GM12878 (cell line): ENCODE measurements around the gene CCDC134. TPM values are rescaled to one million over a fixed set of nuclear protein-coding genes. Genes with fewer than 3 reads are reported as not detected.
A peak's percentile ranks its signal among the peaks of the same experiment; 100 is the strongest.

Experiments used
- ATF7 ChIP-seq: fragments of 450-650 bp; IDR thresholded peaks from 2 replicates; pipeline ENCODE4 v1.6.1; 2016; ENCODE audit warnings: low read depth, mild to moderate bottlenecking
- CEBPB ChIP-seq, 2 experiments: fragments of 150-350 bp in 1 of 2; IDR thresholded peaks; 2 replicates each; pipeline ENCODE4 v1.6.1; 2012 to 2014; ENCODE audit warnings: low read depth in 2 of 2, low read length in 2 of 2, borderline replicate concordance in 1 of 2, inconsistent platforms in 1 of 2
- CHD4 ChIP-seq: fragments of 200-600 bp; sonication (generic); IDR thresholded peaks from 2 replicates; pipeline ENCODE4 v1.6.1; 2016; ENCODE audit warnings: mild to moderate bottlenecking
- ESRRA ChIP-seq: IDR thresholded peaks from 2 replicates; pipeline ENCODE4 v1.6.1; 2012; ENCODE audit warnings: mild to moderate bottlenecking, low read length, improper control_type of control experiment
- ETV6 ChIP-seq, 2 experiments: fragments of 450-650 bp in 1 of 2; IDR thresholded peaks in 1 of 2; conservative IDR thresholded peaks in 1 of 2; 2 replicates each; pipeline ENCODE4 v1.6.1; 2014; ENCODE audit warnings: antibody characterized with exemption in 1 of 2, borderline replicate concordance in 1 of 2, low read depth in 1 of 2, mild to moderate bottlenecking in 1 of 2, moderate library complexity in 1 of 2
- FOXM1 ChIP-seq: IDR thresholded peaks from 2 replicates; pipeline ENCODE4 v1.6.1; 2012; ENCODE audit warnings: low read depth, mild to moderate bottlenecking, inconsistent platforms, low read length, moderate library complexity
- GABPA ChIP-seq: IDR thresholded peaks from 2 replicates; pipeline ENCODE4 v1.6.1; 2014; ENCODE audit warnings: antibody characterized with exemption, low read depth, mild to moderate bottlenecking, inconsistent platforms
- GATAD2B ChIP-seq: fragments of 450-650 bp; conservative IDR thresholded peaks from 2 replicates; pipeline ENCODE4 v1.6.1; 2017; ENCODE audit warnings: low read depth, mild to moderate bottlenecking, moderate library complexity
- JUNB ChIP-seq: IDR thresholded peaks from 2 replicates; pipeline ENCODE4 v1.6.1; 2016; ENCODE audit warnings: antibody characterized with exemption, mild to moderate bottlenecking
- KDM1A ChIP-seq: fragments of 200-600 bp; sonication (generic); IDR thresholded peaks from 2 replicates; pipeline ENCODE4 v1.6.1; 2016; ENCODE audit warnings: borderline replicate concordance
- MEF2A ChIP-seq: IDR thresholded peaks from 2 replicates; pipeline ENCODE4 v1.6.1; 2011; ENCODE audit warnings: low read depth, mild to moderate bottlenecking, low read length, moderate library complexity; ENCODE audit not compliant: insufficient read depth
- MTA2 ChIP-seq: fragments of 450-650 bp; IDR thresholded peaks from 2 replicates; pipeline ENCODE4 v1.6.1; 2016; ENCODE audit warnings: low read depth, mild to moderate bottlenecking, moderate library complexity
- NBN ChIP-seq: fragments of 450-650 bp; IDR thresholded peaks from 2 replicates; pipeline ENCODE4 v1.6.1; 2016
- NFXL1 ChIP-seq: fragments of 450-650 bp; IDR thresholded peaks from 2 replicates; pipeline ENCODE4 v1.6.1; 2017; ENCODE audit warnings: antibody characterized with exemption, mild to moderate bottlenecking, borderline replicate concordance
- NR2C1 ChIP-seq: fragments of 450-650 bp; IDR thresholded peaks from 2 replicates; pipeline ENCODE4 v1.6.1; 2017; ENCODE audit warnings: antibody characterized with exemption, mild to moderate bottlenecking, moderate library complexity
- SREBF2 ChIP-seq: IDR thresholded peaks from 2 replicates; pipeline ENCODE4 v1.6.1; 2012; ENCODE audit warnings: mild to moderate bottlenecking, low read length
- STAT3 ChIP-seq: IDR thresholded peaks from 2 replicates; pipeline ENCODE4 v1.6.1; 2011; ENCODE audit warnings: low read depth, low read length, improper control_type of control experiment
- TARDBP ChIP-seq: IDR thresholded peaks from 2 replicates; pipeline ENCODE4 v1.6.1; 2016; ENCODE audit warnings: borderline replicate concordance
- TCF7 ChIP-seq: IDR thresholded peaks from 2 replicates; pipeline ENCODE4 v1.6.1; 2014; ENCODE audit warnings: antibody characterized with exemption, borderline replicate concordance
- ZBED1 ChIP-seq: IDR thresholded peaks from 2 replicates; pipeline ENCODE4 v1.6.1; 2016; ENCODE audit warnings: borderline replicate concordance
- polyA plus RNA-seq, 11 experiments: library from polyadenylated mRNA; depleted of rRNA in 4 of 11; unstranded in 6 of 11; stranded (reverse) in 5 of 11; fragments of >200 nt; fragmentation: Nextera tagmentation in 4 of 11; fragmentation: Illumina TruSeq in 1 of 11; extraction: Ambion mirVana in 4 of 11; extraction: Trizol in 1 of 11; gene quantifications; 1 replicate in 1 of 11; 2 replicates in 10 of 11; pipeline versions ENCODE4 v1.2.1 to v1.2.3, GENCODE V29; 2011 to 2016; ENCODE audit warnings: inconsistent platforms in 2 of 11, missing spikeins in 2 of 11, low read depth in 1 of 11
- total RNA-seq, 4 experiments: library from RNA; depleted of rRNA in 3 of 4; stranded (reverse); fragments of >200 nt in 3 of 4; fragmentation: Illumina TruSeq in 1 of 4; extraction: Trizol in 1 of 4; gene quantifications; 2 replicates each; pipeline versions ENCODE4 v1.2.1 to v1.2.3, GENCODE V29; 2013 to 2021
- TF ChIP-seq, protein P1 (sequence below), 3 experiments: IDR thresholded peaks in 2 of 3; conservative IDR thresholded peaks in 1 of 3; 2 replicates each; pipeline ENCODE4 v1.5.1; 2011; ENCODE audit warnings: low read depth in 3 of 3, low read length in 3 of 3, mild to moderate bottlenecking in 3 of 3, control low read depth in 2 of 3, moderate library complexity in 2 of 3, inconsistent platforms in 1 of 3, mixed read lengths in 1 of 3; ENCODE audit not compliant: control insufficient read depth in 2 of 3, insufficient read depth in 1 of 3; ENCODE audit errors: extremely low read depth in 1 of 3
- TF ChIP-seq, protein P2 (sequence below): fragments of 450-650 bp; formaldehyde crosslinking; IDR thresholded peaks from 2 replicates; pipeline ENCODE4 v1.4.0; 2022; ENCODE audit warnings: mild to moderate bottlenecking, moderate library complexity
- TF ChIP-seq, protein P3 (sequence below): fragments of 450-650 bp; IDR thresholded peaks from 2 replicates; pipeline ENCODE4 v1.6.1; 2017; ENCODE audit warnings: mild to moderate bottlenecking, moderate library complexity

Gene CCDC134
- total and polyA plus RNA-seq, 10 of the 15 experiments (the other 5 are each of a cell fraction or from before 2014, with no cell fraction given): 0.35 to 19.3 (median 11.8) TPM

DNA sequence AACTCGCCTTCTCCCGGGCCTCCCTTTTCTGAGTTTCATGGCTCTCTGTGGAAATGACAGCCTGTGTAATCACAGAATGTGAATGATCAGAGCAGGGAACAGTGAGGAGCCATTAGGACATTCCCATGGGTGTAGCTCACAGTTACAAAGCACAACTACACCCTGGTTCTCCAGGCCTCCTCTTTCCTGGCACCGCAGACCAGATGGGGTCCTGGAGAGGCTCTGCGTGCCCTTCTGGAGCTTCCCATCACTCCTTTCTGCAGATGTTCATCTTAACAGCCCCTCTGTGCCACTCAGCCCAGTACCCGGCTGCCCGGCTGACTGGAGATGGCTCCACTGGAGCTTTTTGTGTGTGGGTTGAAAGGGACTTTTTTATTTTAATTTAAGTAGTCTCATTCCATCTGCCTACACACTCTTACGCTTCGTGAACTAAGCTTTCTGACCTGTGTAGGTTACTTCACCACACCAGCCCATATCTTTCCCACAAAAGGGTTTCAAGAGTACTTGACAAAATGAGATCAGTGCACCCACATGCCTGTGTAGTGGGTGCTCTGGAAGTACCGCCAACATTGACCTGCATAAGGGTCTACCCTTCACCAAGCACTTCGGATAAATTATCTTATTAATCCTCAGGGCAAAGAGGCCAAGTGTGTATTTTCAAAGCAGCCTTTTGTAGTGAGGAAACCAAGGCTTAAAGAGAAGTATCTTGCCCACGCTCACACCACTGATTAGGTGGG, 62.2 kb downstream of the CCDC134 start (continued):
- TF ChIP-seq, protein P1, sequence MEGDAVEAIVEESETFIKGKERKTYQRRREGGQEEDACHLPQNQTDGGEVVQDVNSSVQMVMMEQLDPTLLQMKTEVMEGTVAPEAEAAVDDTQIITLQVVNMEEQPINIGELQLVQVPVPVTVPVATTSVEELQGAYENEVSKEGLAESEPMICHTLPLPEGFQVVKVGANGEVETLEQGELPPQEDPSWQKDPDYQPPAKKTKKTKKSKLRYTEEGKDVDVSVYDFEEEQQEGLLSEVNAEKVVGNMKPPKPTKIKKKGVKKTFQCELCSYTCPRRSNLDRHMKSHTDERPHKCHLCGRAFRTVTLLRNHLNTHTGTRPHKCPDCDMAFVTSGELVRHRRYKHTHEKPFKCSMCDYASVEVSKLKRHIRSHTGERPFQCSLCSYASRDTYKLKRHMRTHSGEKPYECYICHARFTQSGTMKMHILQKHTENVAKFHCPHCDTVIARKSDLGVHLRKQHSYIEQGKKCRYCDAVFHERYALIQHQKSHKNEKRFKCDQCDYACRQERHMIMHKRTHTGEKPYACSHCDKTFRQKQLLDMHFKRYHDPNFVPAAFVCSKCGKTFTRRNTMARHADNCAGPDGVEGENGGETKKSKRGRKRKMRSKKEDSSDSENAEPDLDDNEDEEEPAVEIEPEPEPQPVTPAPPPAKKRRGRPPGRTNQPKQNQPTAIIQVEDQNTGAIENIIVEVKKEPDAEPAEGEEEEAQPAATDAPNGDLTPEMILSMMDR (IDR thresholded peaks at IDR 0.05 in 2 of 3, conservative IDR thresholded peaks at IDR 0.05 in 1 of 3; ENCODE audit: control insufficient read depth in 2 of 3, extremely low read depth in 1 of 3, insufficient read depth in 1 of 3, low read depth in 3 of 3, low read length in 3 of 3): no peak
- no peak for TF ChIP-seq SREBF2
- no peak for TF ChIP-seq TARDBP
- TF ChIP-seq, protein P2, sequence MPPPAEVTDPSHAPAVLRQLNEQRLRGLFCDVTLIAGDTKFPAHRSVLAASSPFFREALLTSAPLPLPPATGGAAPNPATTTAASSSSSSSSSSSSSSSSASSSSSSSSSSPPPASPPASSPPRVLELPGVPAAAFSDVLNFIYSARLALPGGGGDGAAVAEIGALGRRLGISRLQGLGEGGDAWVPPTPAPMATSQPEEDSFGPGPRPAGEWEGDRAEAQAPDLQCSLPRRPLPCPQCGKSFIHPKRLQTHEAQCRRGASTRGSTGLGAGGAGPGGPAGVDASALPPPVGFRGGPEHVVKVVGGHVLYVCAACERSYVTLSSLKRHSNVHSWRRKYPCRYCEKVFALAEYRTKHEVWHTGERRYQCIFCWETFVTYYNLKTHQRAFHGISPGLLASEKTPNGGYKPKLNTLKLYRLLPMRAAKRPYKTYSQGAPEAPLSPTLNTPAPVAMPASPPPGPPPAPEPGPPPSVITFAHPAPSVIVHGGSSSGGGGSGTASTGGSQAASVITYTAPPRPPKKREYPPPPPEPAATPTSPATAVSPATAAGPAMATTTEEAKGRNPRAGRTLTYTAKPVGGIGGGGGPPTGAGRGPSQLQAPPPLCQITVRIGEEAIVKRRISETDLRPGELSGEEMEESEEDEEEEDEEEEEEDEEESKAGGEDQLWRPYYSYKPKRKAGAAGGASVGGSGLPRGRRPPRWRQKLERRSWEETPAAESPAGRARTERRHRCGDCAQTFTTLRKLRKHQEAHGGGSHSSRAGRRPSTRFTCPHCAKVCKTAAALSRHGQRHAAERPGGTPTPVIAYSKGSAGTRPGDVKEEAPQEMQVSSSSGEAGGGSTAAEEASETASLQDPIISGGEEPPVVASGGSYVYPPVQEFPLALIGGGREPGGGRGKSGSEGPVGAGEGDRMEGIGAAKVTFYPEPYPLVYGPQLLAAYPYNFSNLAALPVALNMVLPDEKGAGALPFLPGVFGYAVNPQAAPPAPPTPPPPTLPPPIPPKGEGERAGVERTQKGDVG (CRISPR knock-in tag): no peak
- 0 out of 2 replicates have a peak, but pooled peaks have one; percentile 60 for TF ChIP-seq NBN
- TF ChIP-seq ZBED1: 0 out of 2 replicates have a peak, but pooled peaks have one; percentile 64
- TF ChIP-seq GABPA: no peak
- no peak for TF ChIP-seq NFXL1
- TF ChIP-seq MTA2: peak; percentile 82
- TF ChIP-seq KDM1A: no peak
- TF ChIP-seq ATF7: peak; percentile 80
- no peak for TF ChIP-seq TCF7
- peak in 1 of 2 experiments; percentile 67; a peak in 1 of 4 replicates for TF ChIP-seq CEBPB (IDR thresholded peaks at IDR 0.05; ENCODE audit: borderline replicate concordance in 1 of 2, low read depth in 2 of 2, low read length in 2 of 2)
- TF ChIP-seq CHD4: no peak
- peak; percentile 70 for TF ChIP-seq FOXM1
- TF ChIP-seq GATAD2B: peak; percentile 27; the same call in 1 of the 2 replicates
- TF ChIP-seq ESRRA: no peak
- TF ChIP-seq ETV6 (conservative IDR thresholded peaks at IDR 0.05 in 1 of 2, IDR thresholded peaks at IDR 0.05 in 1 of 2; ENCODE audit: borderline replicate concordance in 1 of 2, low read depth in 1 of 2): no peak; a peak in 1 of 4 replicates
- TF ChIP-seq MEF2A: peak; percentile 79
- TF ChIP-seq NR2C1: no peak
- TF ChIP-seq STAT3: no peak
- TF ChIP-seq, protein P3, sequence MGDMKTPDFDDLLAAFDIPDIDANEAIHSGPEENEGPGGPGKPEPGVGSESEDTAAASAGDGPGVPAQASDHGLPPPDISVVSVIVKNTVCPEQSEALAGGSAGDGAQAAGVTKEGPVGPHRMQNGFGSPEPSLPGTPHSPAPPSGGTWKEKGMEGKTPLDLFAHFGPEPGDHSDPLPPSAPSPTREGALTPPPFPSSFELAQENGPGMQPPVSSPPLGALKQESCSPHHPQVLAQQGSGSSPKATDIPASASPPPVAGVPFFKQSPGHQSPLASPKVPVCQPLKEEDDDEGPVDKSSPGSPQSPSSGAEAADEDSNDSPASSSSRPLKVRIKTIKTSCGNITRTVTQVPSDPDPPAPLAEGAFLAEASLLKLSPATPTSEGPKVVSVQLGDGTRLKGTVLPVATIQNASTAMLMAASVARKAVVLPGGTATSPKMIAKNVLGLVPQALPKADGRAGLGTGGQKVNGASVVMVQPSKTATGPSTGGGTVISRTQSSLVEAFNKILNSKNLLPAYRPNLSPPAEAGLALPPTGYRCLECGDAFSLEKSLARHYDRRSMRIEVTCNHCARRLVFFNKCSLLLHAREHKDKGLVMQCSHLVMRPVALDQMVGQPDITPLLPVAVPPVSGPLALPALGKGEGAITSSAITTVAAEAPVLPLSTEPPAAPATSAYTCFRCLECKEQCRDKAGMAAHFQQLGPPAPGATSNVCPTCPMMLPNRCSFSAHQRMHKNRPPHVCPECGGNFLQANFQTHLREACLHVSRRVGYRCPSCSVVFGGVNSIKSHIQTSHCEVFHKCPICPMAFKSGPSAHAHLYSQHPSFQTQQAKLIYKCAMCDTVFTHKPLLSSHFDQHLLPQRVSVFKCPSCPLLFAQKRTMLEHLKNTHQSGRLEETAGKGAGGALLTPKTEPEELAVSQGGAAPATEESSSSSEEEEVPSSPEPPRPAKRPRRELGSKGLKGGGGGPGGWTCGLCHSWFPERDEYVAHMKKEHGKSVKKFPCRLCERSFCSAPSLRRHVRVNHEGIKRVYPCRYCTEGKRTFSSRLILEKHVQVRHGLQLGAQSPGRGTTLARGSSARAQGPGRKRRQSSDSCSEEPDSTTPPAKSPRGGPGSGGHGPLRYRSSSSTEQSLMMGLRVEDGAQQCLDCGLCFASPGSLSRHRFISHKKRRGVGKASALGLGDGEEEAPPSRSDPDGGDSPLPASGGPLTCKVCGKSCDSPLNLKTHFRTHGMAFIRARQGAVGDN: peak; percentile 88
- peak; percentile 56 for TF ChIP-seq JUNB
